Hematopoietic multipotent progenitor cell treated with erythropoietin and hydrocortisone succinate and interleukin-3 and kit ligand, for 4 days (in vitro differentiated cells): Measurements from ENCODE around the gene RAB11FIP4.
A peak's percentile ranks its signal among the peaks of the same experiment; 100 is the strongest.
"Not testable (repeated sequence)": the region's sequence is repeated elsewhere in the genome, so short reads cannot be mapped to it uniquely, and the experiment has no call there.

ENCODE experiments used
- DNase-seq: peaks from one replicate; pipeline ENCODE4 v3.0.0-alpha.2; 2015

Gene RAB11FIP4

GRCh38 chr17:31391496-31391949 is at the start of gene RAB11FIP4:
TSS of gene RAB11FIP4 (plus strand) at chr17:31391675. CDS start at chr17:31391853, 178 bp downstream.
- peak; percentile 45 for DNase-seq

- DNase-seq, result not testable (repeated sequence)
Measured at GRCh38 chr17:31345191-31345747, 46.2 kb upstream of the RAB11FIP4 start.

- no peak for DNase-seq
Measured at GRCh38 chr17:31349454-31349853, 42.0 kb upstream of the RAB11FIP4 start.

GRCh38 chr17:31355935-31356334 is 35.5 kb upstream of the RAB11FIP4 start:
- DNase-seq, result no peak

GRCh38 chr17:31357091-31357490 is 34.4 kb upstream of the RAB11FIP4 start:
- no peak for DNase-seq

- DNase-seq, result no peak
Measured at GRCh38 chr17:31357839-31358394, 33.6 kb upstream of the RAB11FIP4 start.

GRCh38 chr17:31364012-31364411 is 27.5 kb upstream of the RAB11FIP4 start:
- no peak for DNase-seq

GRCh38 chr17:31366088-31366487 is 25.4 kb upstream of the RAB11FIP4 start:
- DNase-seq, result no peak

GRCh38 chr17:31369266-31369665 is 22.2 kb upstream of the RAB11FIP4 start:
- DNase-seq, result no peak

- DNase-seq, result no peak
Measured at GRCh38 chr17:31371511-31372097, 19.9 kb upstream of the RAB11FIP4 start.

GRCh38 chr17:31373150-31374093 is 18.1 kb upstream of the RAB11FIP4 start:
- peak; percentile 85 for DNase-seq

GRCh38 chr17:31374094-31374447 is 17.4 kb upstream of the RAB11FIP4 start:
- DNase-seq, result no peak

- no peak for DNase-seq
Measured at GRCh38 chr17:31374503-31374902, 17.0 kb upstream of the RAB11FIP4 start.

- DNase-seq, result no peak
Measured at GRCh38 chr17:31378638-31379037, 12.8 kb upstream of the RAB11FIP4 start.

- DNase-seq, result no peak
Measured at GRCh38 chr17:31379597-31380205, 11.8 kb upstream of the RAB11FIP4 start.

- DNase-seq, result no peak
Measured at GRCh38 chr17:31381165-31381668, 10.3 kb upstream of the RAB11FIP4 start.

- DNase-seq, result not testable (repeated sequence)
Measured at GRCh38 chr17:31382668-31383275, 8.7 kb upstream of the RAB11FIP4 start.

- not testable (repeated sequence) for DNase-seq
Measured at GRCh38 chr17:31383488-31383887, 8.0 kb upstream of the RAB11FIP4 start.

- no peak for DNase-seq
Measured at GRCh38 chr17:31385428-31386285, 5.8 kb upstream of the RAB11FIP4 start.

- no peak for DNase-seq
Measured at GRCh38 chr17:31386542-31387075, 4.9 kb upstream of the RAB11FIP4 start.

GRCh38 chr17:31387438-31387837 is 4.0 kb upstream of the RAB11FIP4 start:
- DNase-seq, result no peak
